ENCODE results near the gene CAMK4. TPM values are rescaled to one million over a fixed set of nuclear protein-coding genes. Genes with fewer than 3 reads are reported as not detected.

The CAMK4 gene
- total RNA-seq, 2 experiments from 2014 or later, result 59.5 to 66.1 TPM

DNA sequence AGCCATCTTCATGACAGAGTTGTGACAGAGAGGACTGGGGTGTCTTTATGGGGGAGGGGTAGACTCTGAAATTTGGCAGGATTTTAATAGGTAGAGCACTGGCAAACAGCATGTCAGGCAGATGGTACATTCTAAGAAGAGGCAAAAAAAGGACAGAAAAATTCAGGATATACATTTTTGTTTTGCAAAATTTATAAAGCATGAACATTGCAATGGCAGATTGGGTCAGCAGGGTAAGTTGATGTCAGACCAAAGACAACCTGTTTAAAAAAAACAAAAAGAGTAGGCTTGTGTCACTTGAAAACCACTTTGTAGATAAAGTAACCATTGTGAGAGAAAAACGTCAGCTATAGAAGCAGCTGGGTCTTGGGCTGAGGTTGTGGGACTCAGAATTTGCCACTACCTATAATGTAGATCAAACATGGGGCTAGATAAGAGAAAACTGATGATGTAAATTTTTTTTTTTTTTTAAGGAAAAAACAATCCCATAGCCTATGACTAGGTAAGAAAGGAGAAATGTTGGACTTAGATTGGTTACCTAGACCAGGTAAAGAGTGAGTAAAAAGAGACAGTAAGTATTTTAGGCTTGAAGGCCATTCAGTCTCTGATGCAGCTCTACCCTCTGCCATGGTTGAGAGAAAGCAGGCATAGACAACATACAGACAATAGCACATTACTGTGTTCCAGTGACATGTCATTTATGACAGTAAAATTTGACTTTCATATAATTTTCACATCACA is 8.3 kb downstream of the CAMK4 start:
- no peaks in the 10 kb centered on the region for H3K9me3 Mint-ChIP-seq
- POLR2A ChIA-PET, result interaction anchor here (1.2 to 2.2 kb wide), 3 partner anchors 8 to 21 kb away, joined by 3 to 28 read pairs (median 3); partner anchors contain the start of gene CAMK4
- H3K4me1 Mint-ChIP-seq, result peaks cover 91% of the 10 kb centered on the region
- peaks cover 28% of the 10 kb centered on the region for H3K36me3 Mint-ChIP-seq (ENCODE audit: low read depth)
- no peak for DNase-seq
- peak overlapping the region; percentile 21 for H3K4me3 Mint-ChIP-seq
- H3K27ac Mint-ChIP-seq, result peak overlapping the region; percentile 86
- CTCF ChIA-PET, result interaction anchor here (1.1 to 2.1 kb wide), 2 partner anchors 8 to 46 kb away, joined by 3 to 8 read pairs; partner anchors contain the start of gene CAMK4
- H3K27me3 Mint-ChIP-seq, result no peaks in the 10 kb centered on the region

- ChIA-PET CTCF (interaction anchor here (1.1 to 2.1 kb wide), 2 partner anchors 9 to 45 kb away, joined by 3 to 8 read pairs; partner anchors contain the start of gene CAMK4), POLR2A (interaction anchor here (1.2 to 2.2 kb wide), 3 partner anchors 9 to 21 kb away, joined by 3 to 28 read pairs (median 3); partner anchors contain the start of gene CAMK4)
- no peak for DNase-seq
- H3K9me3 Mint-ChIP-seq, result no peaks in the 10 kb centered on the region
- peaks cover 26% of the 10 kb centered on the region for H3K36me3 Mint-ChIP-seq (ENCODE audit: low read depth)
- peaks cover 91% of the 10 kb centered on the region for H3K4me1 Mint-ChIP-seq
- peak overlapping the region; percentile 86 for H3K27ac Mint-ChIP-seq
- peak overlapping the region; percentile 54 for H3K4me3 Mint-ChIP-seq
- no peaks in the 10 kb centered on the region for H3K27me3 Mint-ChIP-seq
Observed at GRCh38 chr5:111233052-111233374, 8.8 kb downstream of the CAMK4 start.

DNA sequence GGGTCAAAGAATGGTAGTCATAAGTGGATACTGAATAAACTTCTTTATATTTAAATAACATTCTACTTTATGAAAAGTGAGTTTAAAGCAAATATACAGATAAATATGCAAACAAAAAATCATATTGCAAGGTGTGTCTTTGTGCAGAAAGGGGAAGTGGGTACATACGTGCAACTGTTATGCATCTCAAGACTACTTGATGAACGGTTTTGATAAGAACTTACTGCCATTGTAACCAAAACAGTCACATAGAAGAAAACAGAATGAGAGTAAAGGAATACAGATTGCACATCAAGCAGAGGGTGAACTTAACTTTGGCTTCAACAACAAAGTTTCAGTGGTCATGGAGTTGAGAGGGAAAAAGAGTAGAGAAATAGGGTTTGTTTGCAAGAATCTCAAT is 9.9 kb downstream of the CAMK4 start:
- peak overlapping the region; percentile 82 for H3K27ac Mint-ChIP-seq
- H3K4me3 Mint-ChIP-seq, result peak overlapping the region; percentile 36
- ChIA-PET POLR2A (interaction anchor here (8.1 kb wide), 1 partner anchor 10 kb away, joined by 130 read pairs; the partner anchor contains the start of gene CAMK4), CTCF (interaction anchor here (3.7 kb wide), 1 partner anchor 11 kb away, joined by 39 read pairs; the partner anchor contains the start of gene CAMK4)
- no peaks in the 10 kb centered on the region for H3K27me3 Mint-ChIP-seq
- no peaks in the 10 kb centered on the region for H3K9me3 Mint-ChIP-seq
- peaks cover 23% of the 10 kb centered on the region for H3K36me3 Mint-ChIP-seq (ENCODE audit: low read depth)
- no peak for DNase-seq
- H3K4me1 Mint-ChIP-seq, result peaks cover 86% of the 10 kb centered on the region

GRCh38 chr5:111235635-111236034 is 11.5 kb downstream of the CAMK4 start:
- peaks cover 18% of the 10 kb centered on the region for H3K36me3 Mint-ChIP-seq (ENCODE audit: low read depth)
- H3K4me3 Mint-ChIP-seq, result no peak overlapping the region
- DNase-seq, result no peak
- peak overlapping the region; percentile 82 for H3K27ac Mint-ChIP-seq
- H3K9me3 Mint-ChIP-seq, result no peaks in the 10 kb centered on the region
- CTCF ChIA-PET, result interaction anchor here (1.4 to 3.7 kb wide), 5 partner anchors 9 to 43 kb away, joined by 4 to 39 read pairs (median 13); partner anchors contain the start of gene CAMK4
- H3K4me1 Mint-ChIP-seq, result peaks cover 73% of the 10 kb centered on the region
- no peaks in the 10 kb centered on the region for H3K27me3 Mint-ChIP-seq
- POLR2A ChIA-PET, result interaction anchor here (1.4 to 8.1 kb wide), 4 partner anchors 11 to 43 kb away, joined by 4 to 130 read pairs (median 22); partner anchors contain the start of gene CAMK4

DNA sequence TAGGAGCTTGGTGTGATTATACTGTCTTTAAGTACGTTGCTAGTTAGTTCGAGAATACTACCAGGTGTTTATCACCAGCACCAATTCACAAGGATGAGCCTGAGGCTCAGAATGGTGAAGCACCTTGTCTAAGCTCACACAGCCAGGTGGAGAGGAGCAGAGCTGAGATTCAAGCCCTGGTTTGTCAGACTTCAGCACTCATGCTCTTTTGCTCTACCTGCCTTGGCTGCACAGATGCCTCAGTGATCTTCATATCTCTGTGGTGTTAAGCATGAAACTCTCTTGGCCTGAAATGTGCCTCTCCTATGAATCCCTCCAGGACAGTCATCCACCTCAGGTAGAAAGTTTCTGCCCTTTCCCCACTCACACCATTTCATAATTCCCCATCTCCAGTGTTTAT is 12.2 kb downstream of the CAMK4 start:
- Mint-ChIP-seq H3K9me3 (no peaks in the 10 kb centered on the region), H3K4me1 (peaks cover 66% of the 10 kb centered on the region), H3K4me3 (peak overlapping the region; percentile 48), H3K27ac (peak overlapping the region; percentile 76), H3K36me3 (ENCODE audit: low read depth) (peaks cover 15% of the 10 kb centered on the region), H3K27me3 (no peaks in the 10 kb centered on the region)
- POLR2A ChIA-PET, result interaction anchor here (1.4 to 8.1 kb wide), 4 partner anchors 11 to 42 kb away, joined by 4 to 130 read pairs (median 22); partner anchors contain the start of gene CAMK4
- CTCF ChIA-PET, result interaction anchor here (0.8 to 3.7 kb wide), 6 partner anchors 10 to 144 kb away, joined by 4 to 39 read pairs (median 10); partner anchors contain the start of genes CAMK4 and WDR36
- DNase-seq, result no peak

DNA sequence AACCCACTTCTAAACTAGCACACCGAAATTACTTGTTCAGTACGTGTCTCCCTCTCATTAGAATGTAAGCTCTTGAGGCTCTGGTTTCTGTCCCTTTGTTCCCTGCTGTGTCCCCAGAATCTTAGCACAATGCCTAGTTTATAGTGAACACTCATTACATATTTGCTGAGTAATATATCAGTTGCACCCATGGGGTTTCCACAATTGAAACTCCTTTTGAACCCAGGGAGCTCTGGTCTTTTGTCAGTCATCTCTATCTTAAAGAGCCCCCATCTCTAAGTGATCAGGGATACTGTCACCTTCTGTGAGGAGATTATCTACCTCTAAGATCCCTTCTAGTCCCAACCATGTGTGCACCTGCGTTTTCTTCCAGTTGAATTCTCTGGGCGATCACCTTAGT is 12.8 kb downstream of the CAMK4 start:
- POLR2A ChIA-PET, result interaction anchor here (1.4 to 8.1 kb wide), 4 partner anchors 10 to 41 kb away, joined by 4 to 130 read pairs (median 22); partner anchors contain the start of gene CAMK4
- H3K27ac Mint-ChIP-seq, result peak overlapping the region; percentile 76
- CTCF ChIA-PET, result interaction anchor here (1.4 to 3.7 kb wide), 3 partner anchors 10 to 17 kb away, joined by 4 to 39 read pairs (median 13); partner anchors contain the start of gene CAMK4
- DNase-seq, result no peak
- peaks cover 61% of the 10 kb centered on the region for H3K4me1 Mint-ChIP-seq
- H3K9me3 Mint-ChIP-seq, result no peaks in the 10 kb centered on the region
- peaks cover 15% of the 10 kb centered on the region for H3K36me3 Mint-ChIP-seq (ENCODE audit: low read depth)
- H3K4me3 Mint-ChIP-seq, result peak overlapping the region; percentile 48
- no peaks in the 10 kb centered on the region for H3K27me3 Mint-ChIP-seq

- peaks cover 56% of the 10 kb centered on the region for H3K4me1 Mint-ChIP-seq
- DNase-seq, result no peak
- peaks cover 15% of the 10 kb centered on the region for H3K36me3 Mint-ChIP-seq (ENCODE audit: low read depth)
- H3K9me3 Mint-ChIP-seq, result no peaks in the 10 kb centered on the region
- no peaks in the 10 kb centered on the region for H3K27me3 Mint-ChIP-seq
- ChIA-PET POLR2A (interaction anchor here (0.8 to 8.1 kb wide), 5 partner anchors 8 to 16 kb away, joined by 4 to 130 read pairs (median 20); partner anchors contain the start of gene CAMK4), CTCF (interaction anchor here (1.8 to 3.7 kb wide), 3 partner anchors 8 to 14 kb away, joined by 5 to 39 read pairs (median 13); partner anchors contain the start of gene CAMK4)
- peak overlapping the region; percentile 76 for H3K27ac Mint-ChIP-seq
- peak overlapping the region; percentile 48 for H3K4me3 Mint-ChIP-seq
Observed at GRCh38 chr5:111237470-111237869, 13.3 kb downstream of the CAMK4 start.

DNA sequence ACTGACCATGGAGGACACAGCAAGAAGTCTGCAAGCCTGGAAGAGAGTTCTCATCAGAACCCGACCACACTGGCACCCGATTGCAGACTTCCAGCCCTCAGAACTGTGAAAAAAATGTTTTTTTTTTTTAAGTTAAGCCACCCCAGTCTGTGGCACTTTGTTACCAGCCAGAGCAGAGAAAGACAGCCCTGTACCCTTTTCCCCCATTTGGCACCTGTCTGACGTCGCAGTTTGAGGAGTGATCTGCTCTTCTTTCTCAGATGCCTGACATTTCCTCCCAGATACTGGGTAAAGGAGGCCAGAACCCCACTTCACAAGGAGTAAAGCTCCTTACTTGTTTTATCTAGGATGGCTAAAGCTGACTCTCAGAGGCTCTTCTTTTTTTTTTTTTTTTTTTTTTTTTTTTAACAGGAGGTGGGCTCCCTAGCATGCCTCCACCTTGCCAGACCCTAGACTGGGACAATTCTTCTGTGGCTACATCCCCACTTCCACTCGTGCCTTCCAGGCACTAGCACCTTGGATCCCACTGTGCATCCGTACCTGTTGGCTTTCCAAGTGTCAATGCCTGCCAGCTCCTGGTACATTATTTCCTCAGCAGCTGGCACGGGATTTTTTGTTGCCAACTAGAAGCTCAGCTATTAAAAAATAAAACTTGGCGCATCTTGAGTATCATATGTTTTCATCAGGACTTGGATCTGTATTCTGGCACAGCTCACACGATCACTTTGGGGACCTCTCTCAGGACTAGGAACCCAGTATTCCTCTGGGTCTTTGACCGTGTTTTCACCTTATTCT is 14.4 kb downstream of the CAMK4 start:
- Mint-ChIP-seq H3K4me3 (no peak overlapping the region), H3K27ac (peak overlapping the region; percentile 29), H3K36me3 (ENCODE audit: low read depth) (peaks cover 19% of the 10 kb centered on the region), H3K4me1 (peaks cover 54% of the 10 kb centered on the region), H3K27me3 (no peaks in the 10 kb centered on the region), H3K9me3 (no peaks in the 10 kb centered on the region)
- ChIA-PET POLR2A (interaction anchor here (1.0 to 8.1 kb wide), 4 partner anchors 8 to 15 kb away, joined by 3 to 130 read pairs (median 22); partner anchors contain the start of gene CAMK4), CTCF (interaction anchor here (0.6 to 1.8 kb wide), 4 partner anchors 9 to 146 kb away, joined by 3 to 5 read pairs (median 4); partner anchors contain the start of gene WDR36)
- DNase-seq, result no peak

DNA sequence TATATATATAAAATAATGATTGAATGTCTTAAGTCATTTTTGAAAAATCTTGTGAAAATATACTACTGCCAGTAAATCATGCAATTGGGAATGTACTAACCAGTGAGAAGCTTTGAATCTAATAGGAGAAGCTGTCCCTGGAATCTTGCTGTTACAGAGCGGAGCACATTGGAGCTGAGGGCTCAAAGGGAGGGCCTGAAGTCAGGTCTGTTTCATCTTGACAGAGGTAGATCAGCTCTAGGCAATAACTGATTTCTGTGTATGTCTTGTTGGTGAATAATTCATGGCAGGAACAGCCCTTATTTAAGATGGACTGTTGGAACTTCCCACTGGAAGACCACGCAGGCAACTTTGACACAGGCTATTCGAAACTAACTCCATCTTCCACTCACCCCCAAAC is 17.5 kb downstream of the CAMK4 start:
- ChIA-PET POLR2A (interaction anchor here (8.1 kb wide), 1 partner anchor 17 kb away, joined by 130 read pairs; the partner anchor contains the start of gene CAMK4), CTCF (no interaction called here)
- no peak for DNase-seq
- Mint-ChIP-seq H3K4me1 (peaks cover 39% of the 10 kb centered on the region), H3K27me3 (no peaks in the 10 kb centered on the region), H3K36me3 (ENCODE audit: low read depth) (peaks cover 31% of the 10 kb centered on the region), H3K27ac (no peak overlapping the region), H3K4me3 (no peak overlapping the region), H3K9me3 (no peaks in the 10 kb centered on the region)

DNA sequence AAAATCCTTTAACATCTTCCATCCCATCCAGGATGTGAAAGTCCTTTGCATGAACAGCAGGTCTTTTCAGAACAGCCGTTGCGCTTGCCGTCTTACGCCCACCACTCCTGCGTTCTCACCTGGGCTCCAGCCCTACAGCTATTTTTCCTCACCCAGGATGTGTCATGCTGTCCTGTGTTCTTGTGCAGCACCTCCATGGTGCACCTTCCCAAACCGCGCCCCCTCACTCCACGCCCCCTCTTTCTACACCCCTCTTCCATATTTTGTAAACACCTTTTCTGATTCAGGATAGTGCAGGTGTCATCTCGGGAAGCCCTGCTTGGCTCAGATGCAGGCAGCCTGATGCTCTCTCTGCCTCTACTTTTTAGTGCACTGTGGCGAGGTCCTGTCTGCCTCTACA is 18.4 kb downstream of the CAMK4 start:
- Mint-ChIP-seq H3K36me3 (ENCODE audit: low read depth) (peaks cover 30% of the 10 kb centered on the region), H3K9me3 (no peaks in the 10 kb centered on the region), H3K4me3 (no peak overlapping the region), H3K4me1 (peaks cover 31% of the 10 kb centered on the region), H3K27ac (no peak overlapping the region), H3K27me3 (no peaks in the 10 kb centered on the region)
- ChIA-PET POLR2A (no interaction called here), CTCF (no interaction called here)
- DNase-seq, result no peak

DNA sequence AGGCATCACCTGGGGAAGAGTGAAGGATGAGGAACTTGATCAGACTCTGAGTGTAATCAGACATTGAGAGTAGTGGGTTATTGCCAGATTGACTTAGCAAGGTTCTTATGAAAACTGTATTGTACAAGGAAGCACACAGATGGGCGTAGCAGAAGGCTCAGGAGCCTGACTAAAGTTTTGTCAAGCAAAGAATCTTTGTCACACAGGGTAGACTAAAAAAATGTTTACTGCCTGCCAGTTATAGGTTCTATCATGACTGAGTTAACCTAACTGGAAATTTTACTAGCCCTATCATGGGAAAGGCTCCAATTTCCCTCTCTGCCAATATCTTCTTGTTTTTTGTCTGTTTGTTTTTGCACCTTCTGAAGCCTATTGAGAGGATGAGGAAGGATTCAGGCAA is 19.1 kb downstream of the CAMK4 start:
- Mint-ChIP-seq H3K4me3 (no peak overlapping the region), H3K4me1 (peaks cover 28% of the 10 kb centered on the region), H3K36me3 (ENCODE audit: low read depth) (peaks cover 28% of the 10 kb centered on the region), H3K27ac (no peak overlapping the region), H3K27me3 (no peaks in the 10 kb centered on the region), H3K9me3 (no peaks in the 10 kb centered on the region)
- ChIA-PET POLR2A (no interaction called here), CTCF (no interaction called here)
- no peak for DNase-seq

GRCh38 chr5:111245654-111246053 is 21.5 kb downstream of the CAMK4 start:
- CTCF ChIA-PET, result interaction anchor here (0.9 to 2.5 kb wide), 4 partner anchors 9 to 33 kb away, joined by 4 to 13 read pairs (median 6); no protein-coding TSS in a partner anchor
- H3K4me3 Mint-ChIP-seq, result no peak overlapping the region
- no peak for DNase-seq
- no peaks in the 10 kb centered on the region for H3K27me3 Mint-ChIP-seq
- no peak overlapping the region for H3K27ac Mint-ChIP-seq
- H3K9me3 Mint-ChIP-seq, result no peaks in the 10 kb centered on the region
- POLR2A ChIA-PET, result interaction anchor here (0.8 to 3.5 kb wide), 5 partner anchors 9 to 22 kb away, joined by 3 to 20 read pairs (median 5); no protein-coding TSS in a partner anchor
- H3K36me3 Mint-ChIP-seq (ENCODE audit: low read depth), result peaks cover 29% of the 10 kb centered on the region
- H3K4me1 Mint-ChIP-seq, result peaks cover 41% of the 10 kb centered on the region
